ENCODE measurements around the gene USP24. TPM values are rescaled to one million over a fixed set of nuclear protein-coding genes. Genes with fewer than 3 reads are reported as not detected.

USP24 gene
- total RNA-seq, 1 experiment from 2014 or later, result 35.3 TPM

DNA sequence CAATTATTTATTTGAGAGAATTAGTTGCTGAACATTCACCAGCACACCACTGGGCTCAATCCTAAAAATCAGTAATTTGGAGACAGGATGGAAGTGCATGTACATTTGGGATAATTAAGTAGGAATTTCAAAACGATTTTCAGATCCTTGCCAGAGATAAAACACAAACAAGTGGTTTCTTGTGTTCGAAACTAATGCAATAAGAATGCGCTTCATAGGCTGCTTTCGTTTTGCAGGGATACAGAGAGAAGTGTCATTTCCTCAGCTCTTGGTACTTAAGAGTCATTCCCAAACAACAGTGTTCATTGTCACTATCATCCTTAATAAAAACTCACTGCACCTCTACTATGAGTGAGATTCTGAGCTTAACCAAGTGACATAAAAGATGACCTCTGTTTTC, 20.6 kb upstream of the USP24 start:
- Histone ChIP-seq H3K18ac (ENCODE audit: insufficient read length, low read depth, low read length) (no peak overlapping the region), H2BK20ac (ENCODE audit: low read depth, low read length, poor library complexity, severe bottlenecking) (no peak overlapping the region), H3K23me2 (ENCODE audit: insufficient read length, low read depth, low read length, poor library complexity, severe bottlenecking) (no peaks in the 10 kb centered on the region), H3K79me1 (ENCODE audit: insufficient read depth, low read depth, low read length, poor library complexity, severe bottlenecking) (no peaks in the 10 kb centered on the region), H3K79me2 (ENCODE audit: insufficient read depth, low read length) (no peaks in the 10 kb centered on the region), H2AK5ac (ENCODE audit: insufficient read length, low read length) (no peak overlapping the region), H3K4me1 (ENCODE audit: insufficient read depth, low read length) (no peaks in the 10 kb centered on the region), H3K9ac (ENCODE audit: extremely low read depth, insufficient read length, low read length) (no peak overlapping the region), H2BK12ac (ENCODE audit: insufficient read length, low read depth, low read length) (no peak overlapping the region), H3T11ph (ENCODE audit: low read length) (no peak overlapping the region), H2BK15ac (ENCODE audit: low read depth, low read length) (no peak overlapping the region), H4K20me1 (ENCODE audit: control insufficient read depth, insufficient read depth, insufficient read length) (no peaks in the 10 kb centered on the region), H3K9me3 (ENCODE audit: control insufficient read depth, low read depth, low read length) (no peaks in the 10 kb centered on the region), H4K5ac (ENCODE audit: insufficient read length, low read depth, low read length) (no peak overlapping the region), H3K56ac (ENCODE audit: insufficient read length, low read depth, low read length) (no peak overlapping the region), H3K4me2 (ENCODE audit: insufficient read depth, insufficient read length, low read length) (no peak overlapping the region), H3K14ac (ENCODE audit: insufficient read depth, low read length) (no peak overlapping the region), H2AFZ (ENCODE audit: low read length) (no peak overlapping the region), H3K23ac (ENCODE audit: insufficient read length, low read depth, low read length) (no peak overlapping the region), H4K8ac (replicated peaks; ENCODE audit: insufficient read length, low read depth, low read length) (no peak overlapping the region), H3K27ac (ENCODE audit: insufficient read length, low read depth, low read length) (no peak overlapping the region), H3K27me3 (ENCODE audit: insufficient read depth, low read length) (no peaks in the 10 kb centered on the region; the same call in 1 of the 2 replicates), H2BK5ac (ENCODE audit: insufficient read length, low read length) (no peak overlapping the region), H3K4ac (ENCODE audit: low read depth, low read length) (no peak overlapping the region), H2BK120ac (ENCODE audit: low read depth, low read length, poor library complexity, severe bottlenecking) (no peak overlapping the region), H4K91ac (ENCODE audit: insufficient read length, low read depth, low read length) (no peak overlapping the region)
- DNase-seq, result no peak
- H3K36me3 Mint-ChIP-seq (ENCODE audit: insufficient read depth in 1 of 3, low read depth in 3 of 3), result no peaks in the 10 kb centered on the region
- no CpG with 5 or more reads among the region's 4 CpGs for WGBS (ENCODE audit: extremely low coverage, insufficient read length, low lambda C conversion rate)
- H3K27me3 Mint-ChIP-seq (ENCODE audit: low read depth), result peaks cover 4% of the 10 kb centered on the region
- H3K4me1 Mint-ChIP-seq, result peaks cover 11 to 13% of the 10 kb centered on the region in 2 experiments
- H3K4me3 Mint-ChIP-seq, result no peak overlapping the region
- TF ChIP-seq, protein P1, sequence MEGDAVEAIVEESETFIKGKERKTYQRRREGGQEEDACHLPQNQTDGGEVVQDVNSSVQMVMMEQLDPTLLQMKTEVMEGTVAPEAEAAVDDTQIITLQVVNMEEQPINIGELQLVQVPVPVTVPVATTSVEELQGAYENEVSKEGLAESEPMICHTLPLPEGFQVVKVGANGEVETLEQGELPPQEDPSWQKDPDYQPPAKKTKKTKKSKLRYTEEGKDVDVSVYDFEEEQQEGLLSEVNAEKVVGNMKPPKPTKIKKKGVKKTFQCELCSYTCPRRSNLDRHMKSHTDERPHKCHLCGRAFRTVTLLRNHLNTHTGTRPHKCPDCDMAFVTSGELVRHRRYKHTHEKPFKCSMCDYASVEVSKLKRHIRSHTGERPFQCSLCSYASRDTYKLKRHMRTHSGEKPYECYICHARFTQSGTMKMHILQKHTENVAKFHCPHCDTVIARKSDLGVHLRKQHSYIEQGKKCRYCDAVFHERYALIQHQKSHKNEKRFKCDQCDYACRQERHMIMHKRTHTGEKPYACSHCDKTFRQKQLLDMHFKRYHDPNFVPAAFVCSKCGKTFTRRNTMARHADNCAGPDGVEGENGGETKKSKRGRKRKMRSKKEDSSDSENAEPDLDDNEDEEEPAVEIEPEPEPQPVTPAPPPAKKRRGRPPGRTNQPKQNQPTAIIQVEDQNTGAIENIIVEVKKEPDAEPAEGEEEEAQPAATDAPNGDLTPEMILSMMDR (conservative IDR thresholded peaks at IDR 0.05), result no peak
- no peak overlapping the region for H3K27ac Mint-ChIP-seq
- no peaks in the 10 kb centered on the region for H3K9me3 Mint-ChIP-seq

All from H9 (cell line).